ENCODE measurements around the gene PRKACB.
"Not testable (repeated sequence)": the region's sequence is repeated elsewhere in the genome, so short reads cannot be mapped to it uniquely, and the experiment has no call there.

PRKACB gene

GRCh38 chr1:84143796-84144565 lies at the start of gene PRKACB:
TSS of gene PRKACB (plus strand) at chr1:84144271. CDS start at chr1:84144362, 91 bp downstream.
- no peak for DNase-seq (ENCODE audit: low read depth)

DNA sequence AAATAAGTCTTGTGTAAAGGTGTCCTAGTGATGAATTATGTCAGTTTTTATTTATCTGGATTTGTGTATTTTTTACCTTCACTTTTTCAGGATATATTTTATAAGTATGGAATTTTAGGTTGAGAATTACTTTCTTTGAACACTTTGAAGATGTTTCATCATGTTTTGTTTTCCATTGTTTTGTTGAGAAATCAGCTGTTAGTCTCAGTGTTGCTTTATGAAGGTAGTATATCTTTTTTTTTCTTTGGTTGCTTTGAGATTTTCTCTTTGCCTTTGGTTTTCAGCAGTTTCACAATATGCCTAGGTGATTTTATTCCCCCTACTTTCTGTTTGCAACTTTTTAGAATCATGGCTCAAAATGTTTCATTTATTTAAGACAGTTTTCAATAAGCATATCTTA lies 48.8 kb upstream of the PRKACB start:
- no peak for DNase-seq (ENCODE audit: low read depth)

GRCh38 chr1:84096176-84096575 lies 47.9 kb upstream of the PRKACB start:
- DNase-seq (ENCODE audit: low read depth): no peak

GRCh38 chr1:84101204-84101603 lies 42.9 kb upstream of the PRKACB start:
- no peak for DNase-seq (ENCODE audit: low read depth)

GRCh38 chr1:84103197-84103992 lies 40.7 kb upstream of the PRKACB start:
- no peak for DNase-seq (ENCODE audit: low read depth)

DNA sequence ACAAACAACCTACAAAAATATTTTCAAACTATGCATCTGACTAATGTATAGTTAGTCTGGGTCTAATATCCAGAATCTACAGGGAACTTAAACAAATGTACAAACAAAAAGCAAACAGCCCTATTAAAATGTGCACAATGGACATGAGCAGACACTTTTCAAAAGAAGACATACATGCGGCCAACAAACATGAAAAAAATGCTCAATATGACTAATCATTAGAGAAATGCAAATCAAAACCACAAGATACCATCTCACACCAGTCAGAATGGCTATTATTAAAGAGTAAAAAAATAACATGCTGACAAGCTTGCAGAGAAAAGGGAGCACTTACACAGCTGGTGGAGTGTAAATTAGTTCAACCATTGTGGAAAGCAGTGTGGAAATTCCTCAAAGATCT lies 36.5 kb upstream of the PRKACB start:
- DNase-seq (ENCODE audit: low read depth): not testable (repeated sequence)

- DNase-seq (ENCODE audit: low read depth): no peak
These were observed 36.1 kb upstream of the PRKACB start for GRCh38 chr1:84107955-84108354.

DNA sequence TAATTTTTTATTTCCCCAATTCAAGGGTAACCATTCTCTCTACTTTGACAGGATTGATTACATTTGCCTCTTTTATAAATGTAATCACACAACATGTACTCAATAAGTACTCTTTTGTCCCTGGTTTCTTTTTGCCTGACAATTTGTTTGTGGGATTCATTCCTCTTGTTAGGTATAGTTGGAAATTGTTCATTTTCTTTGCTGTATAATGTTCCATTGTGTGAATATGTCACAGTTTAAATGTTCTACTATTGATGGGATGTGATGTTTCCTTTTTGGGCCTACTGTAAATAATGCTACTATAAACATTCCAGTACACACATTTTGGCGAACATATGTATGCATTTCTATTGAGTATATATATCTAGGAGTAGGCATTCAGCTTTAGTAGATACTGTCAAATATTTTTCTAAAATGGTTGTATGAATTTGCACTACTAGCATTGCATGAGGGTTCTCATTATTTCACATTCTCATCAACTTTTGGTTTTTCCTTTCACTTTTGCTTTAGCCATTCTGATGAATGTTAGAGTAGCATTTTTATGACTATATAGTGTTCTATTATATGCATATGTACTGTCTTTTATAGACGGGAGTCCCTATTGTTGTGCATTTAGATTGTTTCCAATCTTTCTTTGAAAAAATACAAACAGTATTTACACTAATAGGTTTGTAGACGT lies 35.0 kb upstream of the PRKACB start:
- DNase-seq (ENCODE audit: low read depth): no peak

GRCh38 chr1:84110629-84111028 lies 33.4 kb upstream of the PRKACB start:
- no peak for DNase-seq (ENCODE audit: low read depth)

DNA sequence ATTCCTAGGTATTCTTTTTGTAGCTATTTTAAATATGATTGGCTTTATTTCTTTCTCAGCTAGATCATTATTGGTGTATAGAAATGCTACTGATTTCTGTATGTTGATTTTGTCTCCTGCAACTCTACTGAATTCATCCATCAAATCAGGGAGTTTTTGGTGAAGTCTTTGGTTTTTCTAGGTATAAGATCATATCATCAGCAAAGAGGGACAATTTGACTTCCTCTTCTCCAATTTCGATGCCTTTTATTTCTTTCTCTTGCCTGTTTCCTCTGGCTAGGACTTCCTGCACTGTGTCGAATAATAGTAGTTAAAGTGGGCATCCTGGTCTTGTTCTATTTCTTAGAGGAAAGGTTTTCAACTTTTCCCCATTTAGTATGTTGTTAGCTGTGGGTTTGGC lies 27.5 kb upstream of the PRKACB start:
- DNase-seq (ENCODE audit: low read depth): no peak

DNA sequence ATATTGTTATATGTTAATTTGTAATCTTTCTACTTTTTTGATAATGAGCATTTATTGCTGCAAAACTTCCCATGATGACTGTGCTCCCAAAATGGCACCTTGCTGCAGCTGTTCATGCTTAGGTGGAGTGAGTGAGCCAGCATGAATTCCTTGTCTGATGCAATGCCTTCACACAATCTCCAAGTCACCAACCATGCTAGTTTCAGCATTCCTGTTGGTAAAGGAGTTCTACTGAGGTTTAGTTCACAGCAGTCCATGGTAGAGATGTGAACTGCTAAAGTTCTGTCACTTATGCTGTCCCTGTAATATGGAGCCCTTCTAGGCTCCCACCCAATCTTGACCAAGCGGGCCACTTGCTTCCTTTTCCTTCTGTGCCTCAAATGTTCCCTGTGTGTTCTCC lies 26.2 kb upstream of the PRKACB start:
- DNase-seq (ENCODE audit: low read depth): no peak

- no peak for DNase-seq (ENCODE audit: low read depth)
These were observed 22.7 kb upstream of the PRKACB start for GRCh38 chr1:84121360-84121759.

DNA sequence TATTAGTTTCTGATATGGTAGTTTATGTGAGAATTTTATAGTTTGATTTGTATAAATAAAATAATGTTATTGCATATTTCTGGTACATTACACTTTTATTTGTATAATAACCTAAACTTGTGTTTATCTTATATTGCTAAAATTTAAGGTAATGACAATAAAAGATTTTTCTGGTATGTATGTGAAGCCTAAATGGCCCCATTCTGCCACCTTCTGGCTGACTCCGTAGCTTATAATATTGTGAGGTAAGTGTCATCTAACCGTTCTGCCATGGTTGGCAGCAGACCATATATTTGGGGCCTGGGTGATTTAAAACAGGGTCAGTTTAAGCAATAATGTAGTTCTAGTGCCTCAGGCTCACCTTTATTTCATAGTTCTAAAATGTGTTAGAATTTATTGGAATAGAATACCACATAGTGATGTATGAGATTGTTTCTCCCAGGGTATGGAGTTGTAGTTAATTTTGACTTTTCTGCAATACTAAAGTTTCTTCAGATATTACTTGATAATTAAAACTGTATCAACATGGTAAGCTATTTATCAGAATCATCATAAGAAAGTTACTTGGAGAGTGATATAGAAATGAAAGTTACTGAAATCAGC lies 21.2 kb upstream of the PRKACB start:
- peak; percentile 25 for DNase-seq (ENCODE audit: low read depth)

DNA sequence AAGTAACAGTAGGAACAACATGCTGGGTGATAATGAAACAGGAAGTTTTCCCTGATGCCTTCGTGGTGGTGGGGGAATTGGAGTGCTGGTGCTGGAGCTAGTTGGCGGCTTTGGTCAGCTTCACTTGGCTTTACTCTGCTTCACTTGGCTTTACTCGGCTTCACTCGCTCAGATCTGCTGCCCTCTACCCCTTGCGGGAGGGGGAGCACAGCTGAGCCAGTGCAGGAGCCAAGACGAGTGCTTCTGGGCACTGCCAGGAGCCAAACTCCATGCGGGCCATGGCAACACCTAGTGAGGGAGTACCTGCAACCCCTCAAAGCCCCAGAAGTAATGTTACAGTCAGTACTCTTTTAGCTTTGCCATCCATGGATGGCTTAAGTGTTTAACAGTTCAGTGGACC lies 10.6 kb upstream of the PRKACB start:
- DNase-seq (ENCODE audit: low read depth): no peak

- DNase-seq (ENCODE audit: low read depth): no peak
These were observed 8.7 kb upstream of the PRKACB start for GRCh38 chr1:84135341-84135740.

DNA sequence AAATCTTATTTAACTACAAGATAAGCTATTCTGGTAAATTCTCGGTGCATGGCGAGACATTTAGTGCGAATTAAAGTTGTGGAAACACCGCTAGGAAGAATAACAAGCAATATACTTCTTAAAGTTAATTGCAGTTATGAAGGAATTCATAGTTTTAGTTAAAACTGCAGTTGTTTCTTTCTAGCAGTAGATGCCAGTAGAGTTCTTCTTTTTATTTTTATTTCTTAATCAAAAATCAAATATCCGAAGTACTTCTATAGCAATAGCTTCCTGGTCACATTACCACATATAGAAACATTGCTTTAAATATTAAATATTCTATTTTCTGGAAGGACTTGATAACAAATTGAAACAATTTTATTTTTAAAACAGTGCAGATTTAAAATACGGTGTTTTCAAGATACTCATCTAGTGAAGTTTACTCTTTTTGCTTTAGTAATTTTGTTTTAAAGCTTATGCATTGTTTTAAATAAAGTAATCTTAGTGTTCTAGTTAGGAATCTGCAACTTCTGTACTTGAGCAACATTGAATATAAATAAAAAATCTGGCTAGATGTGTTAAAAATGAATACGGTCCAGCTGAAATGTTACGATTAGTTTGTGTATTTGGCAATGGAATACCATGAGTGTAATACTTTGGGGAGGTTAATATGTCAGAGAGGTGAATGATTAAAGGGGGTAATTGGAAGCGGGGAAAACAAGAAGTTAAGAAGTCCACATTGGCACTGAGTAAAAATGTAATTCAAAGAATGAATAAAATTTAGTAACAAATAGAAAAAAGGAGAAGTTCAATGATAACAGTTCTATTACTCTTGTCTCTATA lies 2.7 kb upstream of the PRKACB start:
- DNase-seq (ENCODE audit: low read depth): no peak

DNA sequence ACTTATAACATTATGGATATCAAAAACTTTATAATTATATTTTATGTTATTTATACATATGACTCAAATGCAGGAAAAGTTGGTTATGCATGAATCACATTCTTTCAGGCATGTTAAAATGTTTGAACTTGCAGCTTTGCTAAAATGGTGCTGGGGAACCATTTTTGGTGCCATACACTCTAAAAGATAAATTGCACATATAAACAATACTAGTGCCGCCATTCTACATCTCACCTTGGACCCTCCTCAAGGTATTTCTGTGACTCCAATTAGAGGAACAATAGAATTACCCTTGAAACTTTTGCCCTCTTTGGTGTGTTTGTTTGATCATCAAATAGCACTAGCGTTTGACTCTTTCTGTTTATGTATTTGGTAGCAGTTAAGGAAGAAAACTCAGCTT lies 997 bp downstream of the PRKACB start:
- no peak for DNase-seq (ENCODE audit: low read depth)

- DNase-seq (ENCODE audit: low read depth): no peak
These were observed 2.5 kb downstream of the PRKACB start for GRCh38 chr1:84146411-84147032.

DNA sequence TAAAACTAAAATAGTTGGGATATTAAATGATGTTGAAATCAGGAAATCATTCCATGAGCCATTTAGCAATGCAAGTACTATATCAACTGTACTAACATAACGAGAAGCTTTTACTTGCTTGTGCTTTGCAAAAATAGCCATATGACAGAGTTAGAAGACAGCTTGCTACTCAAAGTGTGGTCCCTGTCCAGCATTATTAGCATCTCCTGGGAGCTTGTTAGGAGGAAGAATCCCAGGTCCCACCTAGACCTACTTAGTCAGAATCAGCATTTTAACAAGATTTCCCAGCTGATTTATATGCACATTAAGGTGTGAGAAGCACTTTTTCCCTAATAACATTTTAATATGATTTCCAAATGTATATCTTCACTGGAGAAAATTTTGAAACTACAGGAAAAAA lies 4.7 kb downstream of the PRKACB start:
- no peak for DNase-seq (ENCODE audit: low read depth)

- DNase-seq (ENCODE audit: low read depth): no peak
These were observed 8.6 kb downstream of the PRKACB start for GRCh38 chr1:84152649-84153056.

DNA sequence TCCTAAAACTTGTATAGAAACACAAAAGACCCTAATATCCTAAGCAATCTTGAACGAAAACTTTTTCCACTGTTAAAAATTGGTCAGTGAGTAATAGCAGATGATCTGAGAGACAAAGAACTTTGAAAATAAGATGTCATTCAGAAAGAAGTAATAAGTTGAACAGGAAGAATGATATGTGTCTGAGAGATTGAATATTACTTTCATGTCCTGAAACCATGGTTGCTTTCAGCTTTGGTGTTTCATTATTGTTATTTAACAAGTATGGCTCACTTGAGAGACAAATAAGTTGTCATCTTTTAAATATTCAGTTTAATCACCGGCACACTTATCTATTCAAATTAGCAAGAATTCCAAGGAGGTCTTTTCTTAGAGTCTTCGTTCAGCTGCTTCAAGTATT lies 11.4 kb downstream of the PRKACB start:
- DNase-seq (ENCODE audit: low read depth): no peak
